GM12874 (cell line): Measurements from ENCODE around the gene IL17REL.

Experiments
- CTCF ChIP-seq: IDR thresholded peaks from 2 replicates; pipeline ENCODE4 v1.5.1; 2011; ENCODE audit warnings: low read depth, mild to moderate bottlenecking, control low read depth, low read length, moderate library complexity; ENCODE audit not compliant: insufficient read depth

IL17REL gene

GRCh38 chr22:50044485-50045118, 32.0 kb upstream of the IL17REL start:
- TF ChIP-seq CTCF: no peak

GRCh38 chr22:50041361-50042065, 28.9 kb upstream of the IL17REL start:
- no peak for TF ChIP-seq CTCF

- TF ChIP-seq CTCF: no peak
These were observed 28.2 kb upstream of the IL17REL start for GRCh38 chr22:50040717-50041116.

DNA sequence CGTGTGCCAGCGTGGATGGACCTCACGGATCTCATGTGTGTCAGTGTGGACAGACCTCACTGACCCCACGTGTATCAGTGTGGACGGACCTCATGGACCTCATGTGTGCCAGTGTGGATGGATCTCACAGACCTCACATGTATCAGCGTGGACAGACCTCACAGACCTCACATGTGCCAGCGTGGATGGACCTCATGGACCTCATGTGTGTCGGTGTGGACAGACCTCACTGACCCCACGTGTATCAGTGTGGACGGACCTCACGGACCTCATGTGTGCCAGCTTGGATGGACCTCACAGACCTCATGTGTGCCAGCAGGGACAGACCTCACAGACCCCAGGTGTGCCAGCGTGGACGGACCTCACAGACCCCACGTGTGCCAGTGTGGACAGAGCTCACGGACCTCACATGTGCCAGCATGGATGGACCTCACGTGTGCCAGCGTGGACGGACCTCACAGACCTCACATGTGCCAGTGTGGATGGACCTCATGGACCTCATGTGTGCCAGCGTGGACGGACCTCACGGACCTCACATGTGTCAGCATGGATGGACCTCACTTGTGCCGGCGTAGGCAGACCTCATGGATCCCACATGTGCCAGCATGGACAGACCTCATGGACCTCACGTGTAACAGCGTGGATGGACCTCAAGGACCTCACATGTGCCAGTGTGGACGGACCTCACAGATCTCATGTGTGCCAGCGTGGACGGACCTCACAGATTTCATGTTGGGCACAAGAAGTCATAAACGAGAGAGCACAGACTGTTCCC, 27.3 kb upstream of the IL17REL start:
- TF ChIP-seq CTCF: no peak

GRCh38 chr22:50035976-50036724, 23.6 kb upstream of the IL17REL start:
- no peak for TF ChIP-seq CTCF

GRCh38 chr22:50035131-50035881, 22.7 kb upstream of the IL17REL start:
- TF ChIP-seq CTCF: no peak
